Measurements from ENCODE around the gene SVOP. TPM values are rescaled to one million over a fixed set of nuclear protein-coding genes. Genes with fewer than 3 reads are reported as not detected.
"Not testable (repeated sequence)": the region's sequence is repeated elsewhere in the genome, so short reads cannot be mapped to it uniquely, and the experiment has no call there.

SVOP gene
- total RNA-seq, 6 experiments from 2014 or later = not detected

DNA sequence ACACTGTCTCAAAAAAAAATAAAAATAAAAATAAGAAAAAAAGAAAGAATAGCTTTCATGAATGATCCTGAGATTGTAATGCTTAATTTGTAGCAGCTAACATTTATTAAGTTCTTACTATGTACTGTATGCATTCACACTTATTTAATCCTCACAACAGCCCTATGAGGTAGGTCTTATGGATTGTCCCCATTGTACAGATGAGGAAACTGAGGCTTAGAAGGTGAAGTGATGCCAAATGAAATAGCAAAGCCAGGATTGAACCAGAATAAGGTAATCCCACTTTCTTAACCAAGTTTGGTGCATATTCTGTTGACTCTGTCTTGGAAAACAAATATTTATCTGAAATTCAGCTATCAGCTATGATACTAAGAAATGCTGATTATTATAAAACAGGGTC is 33.7 kb upstream of the SVOP start:
- DNase-seq (no peak), ATAC-seq (peak in 1 of 4 donors; percentile 6)
- TF ChIP-seq, protein P1, sequence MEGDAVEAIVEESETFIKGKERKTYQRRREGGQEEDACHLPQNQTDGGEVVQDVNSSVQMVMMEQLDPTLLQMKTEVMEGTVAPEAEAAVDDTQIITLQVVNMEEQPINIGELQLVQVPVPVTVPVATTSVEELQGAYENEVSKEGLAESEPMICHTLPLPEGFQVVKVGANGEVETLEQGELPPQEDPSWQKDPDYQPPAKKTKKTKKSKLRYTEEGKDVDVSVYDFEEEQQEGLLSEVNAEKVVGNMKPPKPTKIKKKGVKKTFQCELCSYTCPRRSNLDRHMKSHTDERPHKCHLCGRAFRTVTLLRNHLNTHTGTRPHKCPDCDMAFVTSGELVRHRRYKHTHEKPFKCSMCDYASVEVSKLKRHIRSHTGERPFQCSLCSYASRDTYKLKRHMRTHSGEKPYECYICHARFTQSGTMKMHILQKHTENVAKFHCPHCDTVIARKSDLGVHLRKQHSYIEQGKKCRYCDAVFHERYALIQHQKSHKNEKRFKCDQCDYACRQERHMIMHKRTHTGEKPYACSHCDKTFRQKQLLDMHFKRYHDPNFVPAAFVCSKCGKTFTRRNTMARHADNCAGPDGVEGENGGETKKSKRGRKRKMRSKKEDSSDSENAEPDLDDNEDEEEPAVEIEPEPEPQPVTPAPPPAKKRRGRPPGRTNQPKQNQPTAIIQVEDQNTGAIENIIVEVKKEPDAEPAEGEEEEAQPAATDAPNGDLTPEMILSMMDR (IDR thresholded peaks at IDR 0.05) = no peak
- TF ChIP-seq POLR2A (IDR thresholded peaks at IDR 0.05) = no peak
- peaks cover 0 to 8% (median 2%) of the 10 kb centered on the region in 4 donors for H3K36me3 ChIP-seq
- H3K4me1 ChIP-seq = peaks cover 0 to 47% (median 12%) of the 10 kb centered on the region in 4 donors
- H3K9me3 ChIP-seq = no peaks in the 10 kb centered on the region
- no peaks in the 10 kb centered on the region for H3K27me3 ChIP-seq
- intact Hi-C loops (cut with DNase I) = loop anchor here in 1 of 2 donors (5.0 kb wide), 1 partner anchor 38 kb away; the partner anchor contains the start of gene ALKBH2
- peak overlapping the region; percentile 92 to 96 (median 94) for H3K27ac ChIP-seq
- peak overlapping the region in 2 of 3 donors; percentile 75 to 96 for H3K4me3 ChIP-seq

GRCh38 chr12:109054124-109054513 is 33.3 kb upstream of the SVOP start:
- Histone ChIP-seq H3K4me1 (peaks cover 0 to 42% (median 12%) of the 10 kb centered on the region in 4 donors), H3K4me3 (peak overlapping the region; percentile 4 to 96 (median 75)), H3K27ac (peak overlapping the region; percentile 92 to 96 (median 94))
- H3K27me3 ChIP-seq, ATAC-seq, H3K36me3 ChIP-seq, DNase-seq, H3K9me3 ChIP-seq: not testable (repeated sequence)
- WGBS (ENCODE audit: insufficient coverage, low coverage, low lambda C conversion rate, missing lambda C conversion rate) = 47% methylated on average over 4 of the region's 4 CpGs
- intact Hi-C loops (cut with DNase I) = loop anchor here in 1 of 2 donors (5.0 kb wide), 1 partner anchor 38 kb away; the partner anchor contains the start of gene ALKBH2

DNA sequence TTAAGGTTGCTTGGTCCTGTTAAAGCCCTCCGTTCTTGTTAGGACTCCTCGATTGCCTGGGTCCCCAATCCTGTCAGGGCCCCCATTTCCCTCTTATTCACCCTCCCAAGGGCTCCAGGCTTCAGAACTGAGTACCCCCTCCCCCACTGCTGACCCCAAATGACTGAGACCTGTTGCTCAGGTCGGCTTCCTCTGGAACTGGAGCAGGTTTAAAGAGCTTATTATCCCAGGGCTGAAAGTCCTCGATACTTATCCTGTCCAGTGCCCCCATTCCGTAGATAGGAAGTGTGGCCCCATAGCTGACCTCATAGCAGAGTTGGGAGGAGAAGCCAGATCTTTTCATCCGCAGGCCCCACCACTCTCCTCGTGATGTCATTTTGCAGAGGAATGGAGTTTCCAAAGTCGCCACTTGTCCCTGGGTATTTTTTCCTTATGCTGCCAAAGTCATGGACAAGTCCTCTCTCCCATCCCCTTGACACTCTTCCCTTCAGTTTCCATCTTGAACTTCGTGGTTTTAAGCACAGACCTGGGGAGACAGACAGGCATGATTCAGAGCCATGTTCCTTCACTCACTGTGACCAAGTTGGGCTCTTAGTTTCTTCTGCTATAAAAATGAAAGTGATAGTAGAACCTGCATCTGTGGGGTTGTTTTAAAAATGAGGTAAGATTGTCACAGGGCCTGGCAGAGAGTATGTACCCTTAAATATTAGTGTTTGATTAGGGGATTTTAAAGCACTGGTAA is 32.7 kb upstream of the SVOP start:
- ATAC-seq = peak; percentile 20 to 61 (median 34)
- Histone ChIP-seq H3K4me1 (peaks cover 0 to 38% (median 12%) of the 10 kb centered on the region in 4 donors), H3K36me3 (peaks cover 0 to 8% (median 0%) of the 10 kb centered on the region in 4 donors), H3K4me3 (peak overlapping the region; percentile 75 to 97 (median 96)), H3K27ac (peak overlapping the region; percentile 92 to 96 (median 94)), H3K27me3 (no peaks in the 10 kb centered on the region), H3K9me3 (no peaks in the 10 kb centered on the region)
- whole genome bisulfite sequencing (ENCODE audit: insufficient coverage, low coverage, low lambda C conversion rate, missing lambda C conversion rate) = 8% methylated on average over 9 of the region's 9 CpGs
- TF ChIP-seq, protein P1 (IDR thresholded peaks at IDR 0.05) = no peak
- TF ChIP-seq POLR2A (IDR thresholded peaks at IDR 0.05) = no peak
- DNase-seq = peak in 1 of 3 donors; percentile 66
- intact Hi-C loops (cut with DNase I) = loop anchor here in 1 of 2 donors (5.0 kb wide), 1 partner anchor 39 kb away; the partner anchor contains the start of gene ALKBH2

DNA sequence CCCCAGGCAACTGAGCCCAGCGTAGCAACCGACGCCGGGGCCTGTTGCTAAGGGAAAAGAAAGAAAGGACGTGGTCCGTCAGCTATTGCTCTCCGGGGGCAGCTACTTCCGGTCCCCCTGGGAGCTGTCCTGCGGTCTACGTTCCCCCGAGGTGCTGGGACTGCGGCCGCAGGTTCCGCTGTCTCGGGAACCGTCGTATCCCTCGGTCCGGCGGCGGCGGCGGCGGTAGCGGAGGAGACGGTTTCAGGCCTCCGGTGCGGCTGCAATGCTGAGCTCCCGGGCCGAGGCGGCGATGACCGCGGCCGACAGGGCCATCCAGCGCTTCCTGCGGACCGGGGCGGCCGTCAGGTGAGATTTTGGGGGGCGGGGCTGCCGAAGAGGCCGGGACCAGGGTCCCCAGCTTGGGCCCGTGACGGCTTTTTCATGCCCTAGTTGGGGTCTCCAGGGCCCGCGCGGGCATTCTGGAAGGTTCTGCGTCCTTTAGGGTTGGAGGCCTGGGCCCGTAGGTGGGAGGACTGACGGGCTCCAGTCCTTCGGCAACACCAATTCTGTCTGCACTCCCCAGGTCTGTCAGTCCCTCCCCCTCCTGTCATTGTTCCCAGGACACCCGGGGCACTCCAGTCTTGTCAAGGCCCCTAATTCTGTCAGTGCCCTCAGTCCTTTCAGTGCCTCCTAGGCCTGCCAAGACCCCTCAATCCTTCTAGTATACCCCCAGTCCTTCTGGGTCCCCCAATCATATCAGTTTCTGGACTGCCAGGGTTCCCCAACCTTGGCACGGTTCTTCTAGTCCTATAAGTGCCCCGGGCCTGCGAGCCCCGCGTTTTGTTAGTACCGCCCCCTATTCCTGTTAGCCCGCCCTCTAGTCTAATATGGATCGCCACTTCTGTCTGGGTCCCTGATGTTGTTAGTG is 31.8 kb upstream of the SVOP start, which contains the start of gene USP30:
USP30 (plus strand) TSS at position 163 of the 910 bp plus-strand sequence; CDS start at position 266, 103 bp downstream.
- ATAC-seq = peak; percentile 86 to 92 (median 89)

More for the DNA sequence above, 31.8 kb upstream of the SVOP start, which contains the start of gene USP30:
- under 1% methylated on average over 28 of the region's 61 CpGs for WGBS (ENCODE audit: insufficient coverage, low coverage, low lambda C conversion rate, missing lambda C conversion rate)
- peak within 1 kb of the TSS; percentile 92 to 96 (median 94) for H3K27ac ChIP-seq
- H3K27me3 ChIP-seq = no peaks in the 10 kb centered on the region
- peaks cover 0 to under 1% (median 0%) of the 10 kb centered on the region in 4 donors for H3K36me3 ChIP-seq
- intact Hi-C loops (cut with DNase I) = loop anchor here in 1 of 2 donors (5.0 kb wide), 1 partner anchor 40 kb away; the partner anchor contains the start of gene ALKBH2
- no peaks in the 10 kb centered on the region for H3K9me3 ChIP-seq
- TF ChIP-seq, protein P1 (IDR thresholded peaks at IDR 0.05) = no peak
- peak; percentile 44 for TF ChIP-seq POLR2A (IDR thresholded peaks at IDR 0.05)
- peak within 1 kb of the TSS; percentile 75 to 97 (median 96) for H3K4me3 ChIP-seq
- DNase-seq = peak; percentile 83 to 85 (median 85)
- peaks cover 0 to 34% (median 12%) of the 10 kb centered on the region in 4 donors for H3K4me1 ChIP-seq
